A673 (cell line): ENCODE measurements around the gene GRAMD1C. TPM values are rescaled to one million over a fixed set of nuclear protein-coding genes. Genes with fewer than 3 reads are reported as not detected.

Experiments
- Bru-seq: library from RNA; stranded (reverse); fragments of 400-500 nt; gene quantifications from one replicate; lab custom pipeline; 2021; lab: Mats Ljungman, UMichigan
- BruChase-seq, 2 experiments: library from RNA; stranded (reverse); fragments of 400-500 nt; gene quantifications; one replicate each; lab custom pipeline; 2021; lab: Mats Ljungman, UMichigan
- BruUV-seq: library from RNA; stranded (reverse); fragments of 400-500 nt; replicated peaks from 2 replicates; lab custom pipeline; 2021; lab: Mats Ljungman, UMichigan
- CTCF ChIA-PET: fragments of 300-600 bp; sonication (Branson Sonifier 250); formaldehyde crosslinking; loops from one replicate; lab custom pipeline; 2022; ENCODE audit warnings: antibody characterized with exemption; lab: Charles Lee
- POLR2A ChIA-PET: fragments of 300-600 bp; sonication (Branson Sonifier 250); formaldehyde crosslinking; loops from one replicate; lab custom pipeline; 2022; ENCODE audit warnings: antibody characterized with exemption; ENCODE audit not compliant: low non-redundant PET; lab: Charles Lee
- DNase-seq: peaks from one replicate; pipeline ENCODE4 v3.0.0-alpha.2; 2015; ENCODE audit warnings: low spot score
- H3K27ac ChIP-seq: fragments of 200-600 bp; sonication (generic); 2 replicates; pipeline ENCODE4 v1.5.1; 2016; ENCODE audit warnings: mixed run types, low read depth, mild to moderate bottlenecking, mixed read lengths, antibody characterized with exemption, low read length; ENCODE audit not compliant: poor library complexity, severe bottlenecking
- H3K27me3 ChIP-seq: fragments of 200-600 bp; sonication (generic); replicated peaks from 2 replicates; pipeline ENCODE4 v1.6.1; 2017; ENCODE audit warnings: mixed run types, low read depth, mild to moderate bottlenecking, mixed read lengths, antibody characterized with exemption, low read length; ENCODE audit not compliant: insufficient read depth, poor library complexity
- H3K36me3 ChIP-seq: fragments of 200-600 bp; sonication (generic); 2 replicates; pipeline ENCODE4 v1.6.1; 2016; ENCODE audit warnings: mixed run types, mild to moderate bottlenecking, mixed read lengths, antibody characterized with exemption, low read length; ENCODE audit not compliant: insufficient read depth, poor library complexity, severe bottlenecking
- H3K4me1 ChIP-seq: fragments of 200-600 bp; sonication (generic); 2 replicates; pipeline ENCODE4 v1.6.1; 2017; ENCODE audit warnings: mixed run types, mild to moderate bottlenecking, mixed read lengths, antibody characterized with exemption, low read length; ENCODE audit not compliant: insufficient read depth, poor library complexity, severe bottlenecking
- H3K4me3 ChIP-seq: fragments of 200-600 bp; sonication (generic); 2 replicates; pipeline ENCODE4 v1.5.1; 2016; ENCODE audit warnings: low read depth, mixed run types, mild to moderate bottlenecking, mixed read lengths, low read length; ENCODE audit not compliant: poor library complexity, severe bottlenecking
- H3K9me3 ChIP-seq: fragments of 200-600 bp; sonication (generic); 2 replicates; pipeline ENCODE4 v1.6.1; 2016; ENCODE audit warnings: mixed run types, low read depth, mild to moderate bottlenecking, mixed read lengths, antibody characterized with exemption, low read length; ENCODE audit not compliant: poor library complexity, severe bottlenecking
- EZH2 ChIP-seq: fragments of 200-600 bp; sonication (generic); IDR thresholded peaks from 2 replicates; pipeline ENCODE4 v1.6.1; 2017; ENCODE audit warnings: borderline replicate concordance, low read depth, mild to moderate bottlenecking, mixed read lengths, antibody characterized with exemption, low read length; ENCODE audit not compliant: poor library complexity, severe bottlenecking
- intact Hi-C: fragments of 100-400 bp; cut with micrococcal nuclease; formaldehyde crosslinking; loops from one replicate; pipeline ENCODE4 v1.10.0; 2022; ENCODE audit not compliant: unreplicated experiment
- long read RNA-seq: library from polyadenylated mRNA; stranded (forward); transcript quantifications from one replicate; pipeline ENCODE4 v2.0.0, GENCODE V29; 2022
- total RNA-seq: library from RNA; stranded (reverse); gene quantifications from 2 replicates; pipeline ENCODE4 v1.2.3, GENCODE V29; 2021
- TF ChIP-seq, protein P1 (sequence below): fragments of 300-800, 200-600 bp; sonication (generic); conservative IDR thresholded peaks from 2 replicates; pipeline ENCODE4 v1.5.1; 2017; ENCODE audit warnings: low read depth, mild to moderate bottlenecking, antibody characterized with exemption, low read length, moderate library complexity, mixed read lengths

The GRAMD1C gene
- total RNA-seq (3.1 and 4.5 TPM in 2 replicates), Bru-seq, nascent RNA (percentile 41 among the genes with signal in this experiment), BruChase-seq, experiment 1, labeled RNA remaining after a 2-hour chase (percentile 37 among the genes with signal in this experiment), BruChase-seq, experiment 2, labeled RNA remaining after a 6-hour chase (percentile 39 among the genes with signal in this experiment)
- long read RNA-seq, full-length matches to known transcripts = 4 of 11 reads
- long read RNA-seq, partial matches to known transcripts = 0 of 11 reads
- long read RNA-seq, other reads (novel, unspliced or antisense) = 7 of 11 reads

GRCh38 chr3:113838631-113839209 lies at the start of gene GRAMD1C:
Gene GRAMD1C, plus strand, starts transcription at chr3:113838788. Its CDS starts 122 bp downstream, at chr3:113838910.
- peak; percentile 94 for DNase-seq
- intact Hi-C loops = loop anchor here (2.0 kb wide), 2 partner anchors 74 to 102 kb away; no protein-coding TSS in a partner anchor
- H3K36me3 ChIP-seq = no peaks in the 10 kb centered on the region
- TF ChIP-seq, protein P1, sequence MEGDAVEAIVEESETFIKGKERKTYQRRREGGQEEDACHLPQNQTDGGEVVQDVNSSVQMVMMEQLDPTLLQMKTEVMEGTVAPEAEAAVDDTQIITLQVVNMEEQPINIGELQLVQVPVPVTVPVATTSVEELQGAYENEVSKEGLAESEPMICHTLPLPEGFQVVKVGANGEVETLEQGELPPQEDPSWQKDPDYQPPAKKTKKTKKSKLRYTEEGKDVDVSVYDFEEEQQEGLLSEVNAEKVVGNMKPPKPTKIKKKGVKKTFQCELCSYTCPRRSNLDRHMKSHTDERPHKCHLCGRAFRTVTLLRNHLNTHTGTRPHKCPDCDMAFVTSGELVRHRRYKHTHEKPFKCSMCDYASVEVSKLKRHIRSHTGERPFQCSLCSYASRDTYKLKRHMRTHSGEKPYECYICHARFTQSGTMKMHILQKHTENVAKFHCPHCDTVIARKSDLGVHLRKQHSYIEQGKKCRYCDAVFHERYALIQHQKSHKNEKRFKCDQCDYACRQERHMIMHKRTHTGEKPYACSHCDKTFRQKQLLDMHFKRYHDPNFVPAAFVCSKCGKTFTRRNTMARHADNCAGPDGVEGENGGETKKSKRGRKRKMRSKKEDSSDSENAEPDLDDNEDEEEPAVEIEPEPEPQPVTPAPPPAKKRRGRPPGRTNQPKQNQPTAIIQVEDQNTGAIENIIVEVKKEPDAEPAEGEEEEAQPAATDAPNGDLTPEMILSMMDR = peak; percentile 88
- TF ChIP-seq EZH2 = no peak
- CTCF ChIA-PET = interaction anchor here (0.6 to 1.2 kb wide), 7 partner anchors 12 to 198 kb away, joined by 3 to 6 read pairs (median 4); no protein-coding TSS in a partner anchor
- no TSS peak for BruUV-seq
- peak within 1 kb of the TSS; percentile 41 for H3K27ac ChIP-seq
- no peaks in the 10 kb centered on the region for H3K27me3 ChIP-seq
- H3K9me3 ChIP-seq = no peaks in the 10 kb centered on the region
- peak within 1 kb of the TSS; percentile 56 for H3K4me3 ChIP-seq
- POLR2A ChIA-PET = no interaction called here
- H3K4me1 ChIP-seq = peaks cover 3% of the 10 kb centered on the region

GRCh38 chr3:113791381-113791780 lies 47.2 kb upstream of the GRAMD1C start:
- ChIA-PET CTCF (no interaction called here), POLR2A (no interaction called here)
- intact Hi-C loops = no loop called here
- TF ChIP-seq, protein P1 = no peak
- TF ChIP-seq EZH2 = no peak
- Histone ChIP-seq H3K36me3 (peaks cover 4% of the 10 kb centered on the region), H3K4me1 (peaks cover 18% of the 10 kb centered on the region), H3K27ac (no peak overlapping the region), H3K9me3 (no peaks in the 10 kb centered on the region), H3K27me3 (no peaks in the 10 kb centered on the region), H3K4me3 (no peak overlapping the region)
- no peak for DNase-seq
- no TSS peak for BruUV-seq

- Histone ChIP-seq H3K4me1 (no peaks in the 10 kb centered on the region), H3K27me3 (no peaks in the 10 kb centered on the region), H3K9me3 (no peaks in the 10 kb centered on the region), H3K36me3 (peaks cover 18% of the 10 kb centered on the region), H3K27ac (no peak overlapping the region), H3K4me3 (no peak overlapping the region)
- CTCF ChIA-PET = no interaction called here
- no peak for TF ChIP-seq EZH2
- TF ChIP-seq, protein P1 = no peak
- intact Hi-C loops = no loop called here
- POLR2A ChIA-PET = no interaction called here
- BruUV-seq = no TSS peak
- no peak for DNase-seq
Measured at GRCh38 chr3:113794526-113794925, 44.1 kb upstream of the GRAMD1C start.
